DND-41 (cell line): Measurements from ENCODE around the gene FCN3.

ENCODE experiments used
- ATAC-seq: fragments of 200-7000 bp; cut with Tn5 transposase; 3 replicates; pipeline ENCODE4 v1.9.1; 2021; ENCODE audit warnings: low read depth; ENCODE audit not compliant: insufficient read depth
- DNase-seq: peaks from one replicate; pipeline ENCODE4 v3.0.0-alpha.2; 2020
- H2AFZ ChIP-seq: 2 replicates; pipeline ENCODE4 v1.6.0; 2012; ENCODE audit warnings: low read depth, low read length
- H3K27ac ChIP-seq: 2 replicates; pipeline ENCODE4 v1.5.1; 2012; ENCODE audit warnings: low read length, inconsistent platforms
- H3K27me3 ChIP-seq: fragments of 200-600 bp; sonication (generic); 2 replicates; pipeline ENCODE4 v1.6.0; 2012; ENCODE audit warnings: low read length, mild to moderate bottlenecking, inconsistent platforms; ENCODE audit not compliant: insufficient read depth, poor library complexity
- H3K36me3 ChIP-seq: 2 replicates; pipeline ENCODE4 v1.5.1; 2012; ENCODE audit warnings: low read length, inconsistent platforms; ENCODE audit not compliant: insufficient read depth
- H3K4me1 ChIP-seq: 2 replicates; pipeline ENCODE4 v1.5.1; 2012; ENCODE audit warnings: mild to moderate bottlenecking, low read length; ENCODE audit not compliant: insufficient read depth
- H3K4me2 ChIP-seq: 2 replicates; pipeline ENCODE4 v1.6.0; 2012; ENCODE audit warnings: mild to moderate bottlenecking, moderate library complexity, low read length, inconsistent platforms; ENCODE audit not compliant: insufficient read depth
- H3K4me3 ChIP-seq, 2 experiments: fragments of 200-600 bp in 1 of 2; shearing (Covaris generic) in 1 of 2; 2 replicates each; pipeline ENCODE4 v1.5.1; 2012 to 2016; ENCODE audit warnings: inconsistent platforms in 2 of 2, low read length in 2 of 2, mild to moderate bottlenecking in 2 of 2, low read depth in 1 of 2, moderate library complexity in 1 of 2
- H3K79me2 ChIP-seq: 2 replicates; pipeline ENCODE4 v1.6.0; 2012; ENCODE audit warnings: low read length, inconsistent platforms; ENCODE audit not compliant: insufficient read depth
- H3K9ac ChIP-seq: 2 replicates; pipeline ENCODE4 v1.6.0; 2012; ENCODE audit warnings: low read depth, mild to moderate bottlenecking, inconsistent platforms, low read length, moderate library complexity
- H3K9me3 ChIP-seq: 2 replicates; pipeline ENCODE4 v1.5.1; 2012; ENCODE audit warnings: low read length, moderate library complexity, mild to moderate bottlenecking, inconsistent platforms; ENCODE audit not compliant: insufficient read depth, severe bottlenecking
- H4K20me1 ChIP-seq: 2 replicates; pipeline ENCODE4 v1.6.0; 2012; ENCODE audit warnings: low read length; ENCODE audit not compliant: insufficient read depth
- EZH2 ChIP-seq: IDR thresholded peaks from 3 replicates; pipeline ENCODE4 v1.6.1; 2012; ENCODE audit warnings: borderline replicate concordance, low read depth, mild to moderate bottlenecking, moderate library complexity, low read length, inconsistent platforms; ENCODE audit not compliant: severe bottlenecking
- TF ChIP-seq, protein P1 (sequence below): IDR thresholded peaks from 2 replicates; pipeline ENCODE4 v1.5.1; 2012; ENCODE audit warnings: borderline replicate concordance, low read length, moderate library complexity, mild to moderate bottlenecking; ENCODE audit not compliant: poor library complexity, severe bottlenecking; ENCODE audit errors: extremely low read depth

FCN3 gene

DNA sequence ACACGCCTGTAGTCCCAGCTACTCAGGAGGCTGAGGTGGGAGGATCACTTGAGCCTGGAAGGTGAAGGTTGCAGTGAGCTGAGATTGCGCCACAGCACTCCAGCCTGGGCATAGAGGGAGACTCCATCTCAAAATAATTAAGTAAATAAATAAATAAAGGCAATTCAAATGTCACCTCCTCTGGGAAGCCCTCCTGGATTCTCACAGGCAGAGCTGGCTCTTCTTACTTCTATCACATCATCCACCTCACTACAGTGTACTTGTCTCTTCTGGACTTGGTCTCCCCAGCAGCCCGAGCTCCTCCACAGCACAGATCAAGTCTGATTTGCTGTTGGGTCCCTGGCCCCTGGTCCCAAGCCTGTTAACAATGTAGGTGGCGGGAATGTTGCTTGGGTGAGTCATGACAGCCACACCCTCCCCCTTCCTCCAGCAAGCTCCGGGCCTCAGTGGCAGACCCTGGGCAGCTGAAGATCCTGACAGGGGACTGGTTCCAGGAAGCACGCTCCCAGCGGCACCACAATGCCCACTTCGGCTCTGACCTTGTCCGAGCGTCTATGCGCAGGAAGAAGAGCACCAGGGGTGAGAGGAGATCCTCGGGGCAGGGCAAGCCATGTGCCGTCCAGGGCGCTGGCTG, 27.5 kb downstream of the FCN3 start:
- H3K36me3 ChIP-seq, result no peaks in the 10 kb centered on the region
- no peak overlapping the region for H3K4me3 ChIP-seq
- peaks cover 9% of the 10 kb centered on the region for H3K4me1 ChIP-seq
- H3K27ac ChIP-seq, result no peak overlapping the region
- no peaks in the 10 kb centered on the region for H4K20me1 ChIP-seq
- TF ChIP-seq EZH2, result no peak
- TF ChIP-seq, protein P1, sequence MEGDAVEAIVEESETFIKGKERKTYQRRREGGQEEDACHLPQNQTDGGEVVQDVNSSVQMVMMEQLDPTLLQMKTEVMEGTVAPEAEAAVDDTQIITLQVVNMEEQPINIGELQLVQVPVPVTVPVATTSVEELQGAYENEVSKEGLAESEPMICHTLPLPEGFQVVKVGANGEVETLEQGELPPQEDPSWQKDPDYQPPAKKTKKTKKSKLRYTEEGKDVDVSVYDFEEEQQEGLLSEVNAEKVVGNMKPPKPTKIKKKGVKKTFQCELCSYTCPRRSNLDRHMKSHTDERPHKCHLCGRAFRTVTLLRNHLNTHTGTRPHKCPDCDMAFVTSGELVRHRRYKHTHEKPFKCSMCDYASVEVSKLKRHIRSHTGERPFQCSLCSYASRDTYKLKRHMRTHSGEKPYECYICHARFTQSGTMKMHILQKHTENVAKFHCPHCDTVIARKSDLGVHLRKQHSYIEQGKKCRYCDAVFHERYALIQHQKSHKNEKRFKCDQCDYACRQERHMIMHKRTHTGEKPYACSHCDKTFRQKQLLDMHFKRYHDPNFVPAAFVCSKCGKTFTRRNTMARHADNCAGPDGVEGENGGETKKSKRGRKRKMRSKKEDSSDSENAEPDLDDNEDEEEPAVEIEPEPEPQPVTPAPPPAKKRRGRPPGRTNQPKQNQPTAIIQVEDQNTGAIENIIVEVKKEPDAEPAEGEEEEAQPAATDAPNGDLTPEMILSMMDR, result no peak
- H3K9ac ChIP-seq, result no peak overlapping the region
- DNase-seq (no peak), ATAC-seq (no peak)
- H3K4me2 ChIP-seq, result no peak overlapping the region
- no peak overlapping the region for H2AFZ ChIP-seq
- no peaks in the 10 kb centered on the region for H3K79me2 ChIP-seq
- H3K9me3 ChIP-seq, result no peaks in the 10 kb centered on the region
- H3K27me3 ChIP-seq, result no peaks in the 10 kb centered on the region

DNA sequence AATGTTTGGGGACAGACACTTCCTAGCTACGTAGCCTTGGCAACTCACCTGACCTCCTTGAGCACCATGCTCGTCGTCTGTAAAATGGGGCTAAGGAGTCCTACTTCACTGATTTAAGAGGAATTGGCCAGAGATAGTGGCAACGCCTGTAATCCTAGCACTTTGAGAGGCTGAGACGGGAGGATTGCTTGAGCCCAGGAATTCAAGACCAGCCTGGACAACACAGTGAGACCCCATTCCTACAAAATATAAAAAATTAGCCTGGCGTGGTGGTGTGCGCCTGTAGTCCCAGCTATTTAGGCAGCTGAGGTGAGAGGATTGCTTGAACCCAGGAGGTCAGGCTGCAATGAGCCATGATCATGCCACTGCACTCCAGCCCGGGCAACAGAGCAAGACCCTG, 28.3 kb downstream of the FCN3 start:
- Histone ChIP-seq H3K27me3 (no peaks in the 10 kb centered on the region), H3K79me2 (no peaks in the 10 kb centered on the region), H3K36me3 (no peaks in the 10 kb centered on the region), H2AFZ (no peak overlapping the region), H3K9ac (no peak overlapping the region), H3K4me1 (peaks cover 9% of the 10 kb centered on the region), H4K20me1 (no peaks in the 10 kb centered on the region), H3K9me3 (no peaks in the 10 kb centered on the region), H3K4me3 (no peak overlapping the region), H3K4me2 (no peak overlapping the region), H3K27ac (no peak overlapping the region)
- ATAC-seq (no peak), DNase-seq (no peak)
- TF ChIP-seq, protein P1, result no peak
- no peak for TF ChIP-seq EZH2

DNA sequence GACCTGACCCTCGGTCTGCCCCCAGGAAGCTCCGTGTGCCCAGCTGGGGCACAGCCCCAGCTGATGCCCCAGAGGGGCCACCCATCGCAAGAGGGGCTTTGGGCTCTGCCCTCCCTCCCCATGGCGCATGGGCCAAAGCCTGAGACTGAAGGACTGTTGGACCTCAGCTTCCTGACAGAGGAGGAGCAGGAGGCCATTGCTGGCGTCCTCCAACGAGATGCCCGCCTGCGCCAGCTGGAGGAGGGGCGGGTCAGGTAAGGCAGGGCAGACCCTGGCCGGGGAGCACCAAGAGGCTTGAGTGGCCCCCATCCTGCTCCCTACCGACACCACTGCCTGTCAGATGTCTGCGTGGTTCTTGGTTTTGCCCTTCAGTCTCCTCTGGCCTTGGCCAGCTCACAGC, 29.4 kb downstream of the FCN3 start:
- no peaks in the 10 kb centered on the region for H3K9me3 ChIP-seq
- no peak overlapping the region for H2AFZ ChIP-seq
- TF ChIP-seq EZH2, result no peak
- H3K27ac ChIP-seq, result no peak overlapping the region
- H3K79me2 ChIP-seq, result no peaks in the 10 kb centered on the region
- no peak overlapping the region for H3K4me2 ChIP-seq
- H3K4me3 ChIP-seq, result no peak overlapping the region
- ATAC-seq (no peak), DNase-seq (no peak)
- no peaks in the 10 kb centered on the region for H3K27me3 ChIP-seq
- H3K9ac ChIP-seq, result no peak overlapping the region
- H4K20me1 ChIP-seq, result no peaks in the 10 kb centered on the region
- peaks cover 9% of the 10 kb centered on the region for H3K4me1 ChIP-seq
- no peaks in the 10 kb centered on the region for H3K36me3 ChIP-seq

DNA sequence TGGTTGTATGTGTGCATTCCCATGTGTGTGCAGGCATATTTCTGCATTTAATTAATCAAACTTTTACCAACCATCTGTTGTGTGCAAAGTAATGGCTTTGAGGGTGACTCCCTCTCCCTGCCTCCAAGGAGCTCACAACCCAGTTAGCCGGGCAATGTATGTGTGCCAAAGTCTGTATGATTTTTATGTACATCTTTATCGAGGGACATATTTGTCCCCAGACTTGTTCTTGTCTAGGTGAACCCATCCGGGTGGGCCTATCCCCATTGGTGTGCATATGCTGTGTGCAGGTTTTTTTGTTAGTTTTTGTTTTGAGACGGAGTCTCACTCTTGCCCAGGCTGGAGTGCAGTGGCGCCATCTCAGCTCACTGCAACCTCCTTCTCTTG, 31.0 kb downstream of the FCN3 start:
- DNase-seq (no peak), ATAC-seq (no peak)
- Histone ChIP-seq H3K4me1 (peaks cover 9% of the 10 kb centered on the region), H3K4me3 (no peak overlapping the region), H3K27me3 (no peaks in the 10 kb centered on the region), H4K20me1 (no peaks in the 10 kb centered on the region), H3K36me3 (peaks cover under 1% of the 10 kb centered on the region; the same call in 1 of the 2 replicates), H3K4me2 (no peak overlapping the region), H3K9ac (no peak overlapping the region), H3K9me3 (no peaks in the 10 kb centered on the region), H2AFZ (peak overlapping the region; percentile 36; the same call in 1 of the 2 replicates), H3K27ac (0 out of 2 replicates have a peak overlapping the region, but pooled peaks have one; percentile 30), H3K79me2 (no peaks in the 10 kb centered on the region)
- TF ChIP-seq, protein P1, result no peak
- TF ChIP-seq EZH2, result no peak
